Kidney (tissue), 14 donors: ENCODE results near the gene USP36. TPM values are rescaled to one million over a fixed set of nuclear protein-coding genes. Genes with fewer than 3 reads are reported as not detected.

Experiments
- DNase-seq, 5 donors: peaks; one replicate each; pipeline ENCODE4 v3.0.0-alpha.2; 2013 to 2020
- FAIRE-seq: peaks from 2 replicates; lab custom pipeline; 2012; peaks lifted over from hg19 to GRCh38; lab: Jason Lieb, UNC
- H3K27ac ChIP-seq, 2 donors: one replicate each; pipeline ENCODE4 v1.7.0; 2013; ENCODE audit warnings: low read depth in 2 of 2, low read length in 2 of 2, inconsistent platforms in 1 of 2
- H3K27me3 ChIP-seq: one replicate; pipeline ENCODE4 v1.7.1; 2013; ENCODE audit warnings: low read length, inconsistent platforms; ENCODE audit not compliant: control insufficient read depth, insufficient read depth
- H3K36me3 ChIP-seq, 3 donors: one replicate each; pipeline versions ENCODE4 v1.7.0 to v1.7.1; 2013; ENCODE audit warnings: low read length in 3 of 3, control low read depth in 1 of 3, inconsistent platforms in 1 of 3; ENCODE audit not compliant: insufficient read depth in 3 of 3, control insufficient read depth in 2 of 3
- H3K4me1 ChIP-seq, 3 donors: one replicate each; pipeline versions ENCODE4 v1.7.0 to v1.7.1; 2013; ENCODE audit warnings: low read length in 3 of 3, inconsistent platforms in 1 of 3, low read depth in 1 of 3; ENCODE audit not compliant: control insufficient read depth in 2 of 3, insufficient read depth in 2 of 3
- H3K4me3 ChIP-seq, 3 donors: one replicate each; pipeline versions ENCODE4 v1.7.0 to v1.8.1; 2013; ENCODE audit warnings: low read length in 3 of 3, control low read depth in 1 of 3, inconsistent platforms in 1 of 3
- H3K9ac ChIP-seq, 3 donors: one replicate each; pipeline versions ENCODE4 v1.7.0 to v1.7.1; 2013; ENCODE audit warnings: low read length in 3 of 3, control low read depth in 1 of 3, inconsistent platforms in 1 of 3
- H3K9me3 ChIP-seq, 3 donors: one replicate each; pipeline versions ENCODE4 v1.7.0 to v1.7.1; 2013; ENCODE audit warnings: low read length in 3 of 3, control low read depth in 1 of 3, inconsistent platforms in 1 of 3; ENCODE audit not compliant: control insufficient read depth in 2 of 3, insufficient read depth in 1 of 3
- CTCF ChIP-seq: IDR thresholded peaks from 3 replicates; pipeline ENCODE4 v1.5.1; 2012; ENCODE audit warnings: mild to moderate bottlenecking, moderate library complexity, borderline replicate concordance; ENCODE audit not compliant: insufficient read depth; ENCODE audit errors: extremely low read depth
- intact Hi-C: fragments of 100-400 bp; cut with DNase I; formaldehyde crosslinking; loops from one replicate; pipeline ENCODE4 v1.11.1; 2022
- polyA plus RNA-seq: library from polyadenylated mRNA; stranded (reverse); fragments of 350-450 nt; fragmentation: Illumina TruSeq; extraction: RNeasy Lipid Tissue Mini Kit (QIAGEN cat#74804); gene quantifications from one replicate; pipeline ENCODE4 v1.2.3, GENCODE V29; 2014; ENCODE audit warnings: low read depth, low replicate concordance; ENCODE audit not compliant: insufficient read depth
- total RNA-seq: library from RNA; stranded (reverse); fragmentation: NEBNext Ultra II Directional; extraction: Animal tissue kit (Norgen Biotek cat#: 25700); gene quantifications from one replicate; pipeline ENCODE4 v1.2.1, GENCODE V29; 2021
- donor health status: control.
- donor health status: control.
- donor health status: control.
- donor health status: control.
- donor health status: control.
- donor health status: DM: yes; HTN: yes; CAD: no.
- donor health status: Normal renal cell carcinoma (clear cell type).

The USP36 gene
- total and polyA plus RNA-seq, 2 donors from 2014 or later = 17.0 to 66.2 TPM

GRCh38 chr17:78789663-78790181, 50.9 kb downstream of the USP36 start:
- FAIRE-seq (no peak), DNase-seq (peak in 4 of 5 donors; percentile 19 to 85 (median 49))
- H3K4me1 ChIP-seq = peaks cover 0 to 13% (median 0%) of the 10 kb centered on the region in 3 donors
- no peak overlapping the region for H3K4me3 ChIP-seq
- no peak for TF ChIP-seq CTCF
- H3K9ac ChIP-seq = no peak overlapping the region
- no peaks in the 10 kb centered on the region for H3K27me3 ChIP-seq
- intact Hi-C loops = no loop called here
- H3K9me3 ChIP-seq = no peaks in the 10 kb centered on the region
- peaks cover 0 to 11% (median 10%) of the 10 kb centered on the region in 3 donors for H3K36me3 ChIP-seq
- no peak overlapping the region for H3K27ac ChIP-seq

- peaks cover 0 to 13% (median 0%) of the 10 kb centered on the region in 3 donors for H3K4me1 ChIP-seq
- no peaks in the 10 kb centered on the region for H3K27me3 ChIP-seq
- H3K9ac ChIP-seq = no peak overlapping the region
- H3K4me3 ChIP-seq = no peak overlapping the region
- TF ChIP-seq CTCF = no peak
- no peak for DNase-seq
- H3K9me3 ChIP-seq = no peaks in the 10 kb centered on the region
- FAIRE-seq = no peak
- H3K27ac ChIP-seq = no peak overlapping the region
- intact Hi-C loops = no loop called here
- peaks cover 0 to 11% (median 7%) of the 10 kb centered on the region in 3 donors for H3K36me3 ChIP-seq
Measured at GRCh38 chr17:78789149-78789662, 51.4 kb downstream of the USP36 start.

- H3K4me1 ChIP-seq = peaks cover 0 to 16% (median 0%) of the 10 kb centered on the region in 3 donors
- intact Hi-C loops = no loop called here
- TF ChIP-seq CTCF = no peak
- peaks cover 0 to 5% (median 3%) of the 10 kb centered on the region in 3 donors for H3K36me3 ChIP-seq
- FAIRE-seq (no peak), DNase-seq (peak in 1 of 5 donors; percentile 46)
- H3K4me3 ChIP-seq = no peak overlapping the region
- no peak overlapping the region for H3K27ac ChIP-seq
- no peaks in the 10 kb centered on the region for H3K27me3 ChIP-seq
- H3K9ac ChIP-seq = no peak overlapping the region
- no peaks in the 10 kb centered on the region for H3K9me3 ChIP-seq
Measured at GRCh38 chr17:78788451-78788850, 52.2 kb downstream of the USP36 start.

GRCh38 chr17:78787444-78787843, 53.2 kb downstream of the USP36 start:
- Histone ChIP-seq H3K4me3 (no peak overlapping the region), H3K9me3 (no peaks in the 10 kb centered on the region), H3K36me3 (no peaks in the 10 kb centered on the region), H3K27me3 (no peaks in the 10 kb centered on the region), H3K9ac (no peak overlapping the region), H3K27ac (no peak overlapping the region), H3K4me1 (peaks cover 0 to 16% (median 0%) of the 10 kb centered on the region in 3 donors)
- intact Hi-C loops = no loop called here
- TF ChIP-seq CTCF = no peak
- DNase-seq (peak in 1 of 5 donors; percentile 4), FAIRE-seq (no peak)
